HUDEP-2 (cell line): ENCODE data around the gene MTCH1.

Source experiments
- DNase-seq, 76 experiments: peaks; one replicate each; lab custom pipeline; 2025; ENCODE audit not compliant: unreplicated experiment in 76 of 76; lab: John Stamatoyannopoulos, UW

Gene MTCH1

GRCh38 chr6:36929607-36930006 lies 56.4 kb downstream of the MTCH1 start:
- DNase-seq = no peak

GRCh38 chr6:36929152-36929551 lies 56.8 kb downstream of the MTCH1 start:
- no peak for DNase-seq

DNA sequence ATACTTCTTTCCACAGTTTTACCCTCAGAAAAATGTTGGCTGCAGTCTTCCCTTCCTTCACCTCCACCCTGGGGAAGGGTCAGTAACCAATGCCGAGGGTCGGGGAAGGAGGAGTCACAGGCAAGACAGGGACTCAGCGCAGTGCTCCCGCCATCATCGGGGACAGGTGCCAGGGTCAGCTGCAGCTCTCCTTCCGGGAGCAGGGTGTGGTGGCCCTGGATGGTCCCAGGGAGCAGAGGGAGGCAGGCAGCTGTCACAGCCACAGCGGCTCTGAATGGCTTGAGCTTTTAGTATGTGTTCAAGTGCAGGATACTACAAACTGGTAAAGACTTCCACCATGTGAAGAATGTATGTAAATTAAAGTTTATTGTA lies 57.5 kb downstream of the MTCH1 start:
- DNase-seq = no peak

- DNase-seq = no peak
Observed at GRCh38 chr6:36927691-36928546, 58.1 kb downstream of the MTCH1 start.

DNA sequence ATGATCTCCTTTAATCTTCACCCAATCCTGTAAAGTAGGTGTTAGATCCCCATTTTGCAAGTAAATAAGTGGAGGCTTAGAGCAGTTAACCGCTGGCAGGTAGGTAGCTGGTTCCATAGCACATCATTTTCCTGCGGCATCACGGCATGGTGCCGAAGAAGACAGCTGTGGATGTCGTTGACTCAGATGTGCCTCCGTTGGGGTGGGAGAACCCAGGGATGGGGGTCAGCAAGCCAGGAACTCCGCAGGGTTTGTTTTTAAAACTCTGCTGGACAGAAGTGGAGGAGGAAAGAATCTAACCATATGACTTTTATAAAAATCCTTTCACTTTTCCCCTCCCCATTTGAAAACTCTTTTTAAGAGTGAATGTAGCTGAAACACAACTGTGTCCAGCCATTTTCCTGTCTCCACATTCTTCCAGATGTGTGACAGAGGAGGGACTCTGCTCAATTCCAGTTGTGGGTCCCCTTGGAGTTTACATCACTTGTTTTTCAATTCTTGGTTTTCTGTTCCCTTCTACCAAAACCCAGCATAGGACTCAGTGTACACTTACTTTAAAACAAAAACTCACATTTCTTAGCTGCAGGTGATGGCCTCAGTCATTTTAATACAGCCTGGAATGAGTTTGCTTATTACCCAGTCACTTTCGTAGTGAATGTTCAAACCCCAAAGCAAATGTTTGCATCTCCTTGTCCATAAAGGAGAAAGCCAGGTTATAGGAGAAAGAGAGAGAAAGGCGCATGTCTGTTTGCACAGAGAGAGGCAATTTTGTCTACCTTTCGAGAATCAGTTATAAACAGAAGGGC lies 59.1 kb downstream of the MTCH1 start:
- DNase-seq = no peak

DNA sequence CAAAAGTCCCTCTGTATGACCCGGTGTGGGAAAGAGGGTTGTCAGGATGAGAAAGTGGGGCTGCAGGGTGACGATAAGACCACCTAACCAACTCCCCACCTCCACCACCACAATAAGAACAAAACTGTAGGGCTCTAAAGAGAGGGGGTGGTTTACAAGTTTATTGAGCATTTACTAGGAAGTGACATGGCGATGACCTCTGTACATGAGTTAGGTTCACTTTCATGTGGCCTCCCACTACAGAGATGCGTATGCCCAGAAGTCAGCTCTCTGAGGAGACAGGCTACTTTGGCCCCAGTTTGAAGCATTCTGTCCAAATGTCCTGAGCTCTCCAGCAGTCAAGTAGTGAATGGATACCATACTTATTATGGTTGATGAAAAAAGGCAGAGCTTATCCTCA lies 60.2 kb downstream of the MTCH1 start:
- no peak for DNase-seq

- DNase-seq = no peak
Observed at GRCh38 chr6:36924778-36925374, 61.1 kb downstream of the MTCH1 start.

DNA sequence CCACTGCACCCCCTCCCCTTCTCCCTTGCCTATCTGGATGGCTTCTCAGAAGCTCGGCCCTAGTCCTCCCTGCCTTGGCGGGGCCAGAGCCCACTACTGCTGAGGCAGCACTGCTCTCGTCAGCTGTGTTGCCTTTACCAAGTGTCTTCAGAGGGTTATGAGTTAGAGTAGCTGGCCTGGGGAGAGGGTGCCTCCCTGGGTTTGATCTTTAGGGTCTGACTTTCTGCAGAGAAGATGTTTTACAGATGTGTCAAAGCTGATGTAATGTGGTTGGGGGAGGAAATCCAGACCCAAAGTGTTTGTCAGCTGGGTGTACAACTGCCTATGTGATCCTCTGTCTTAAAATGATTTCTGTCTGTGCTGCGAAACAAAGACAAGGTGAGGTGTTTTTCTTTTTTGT lies 61.9 kb downstream of the MTCH1 start:
- no peak for DNase-seq

GRCh38 chr6:36920546-36920945 lies 65.5 kb downstream of the MTCH1 start:
- no peak for DNase-seq

DNA sequence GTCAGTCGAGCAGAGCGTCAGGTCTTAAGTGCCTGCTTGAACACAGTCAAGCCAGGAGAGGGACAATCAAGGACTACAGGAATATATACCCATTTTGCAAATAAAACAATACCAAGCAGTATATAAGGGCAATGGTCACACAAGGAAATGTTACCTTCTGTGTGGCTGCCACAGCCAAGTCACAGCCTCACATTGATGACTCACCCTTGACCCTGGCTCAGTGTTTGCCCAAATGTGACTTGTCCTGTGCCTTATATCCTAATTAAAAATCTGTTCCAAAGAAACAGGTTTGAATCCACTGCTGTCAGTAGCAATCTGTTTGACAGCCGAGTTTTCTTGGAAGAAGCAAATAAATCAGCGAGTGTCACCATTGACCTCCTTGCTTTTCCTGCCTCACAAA lies 65.9 kb downstream of the MTCH1 start:
- DNase-seq = no peak
